ENCODE measurements around the gene PITPNB.
A peak's percentile ranks its signal among the peaks of the same experiment; 100 is the strongest.

PITPNB gene

DNA sequence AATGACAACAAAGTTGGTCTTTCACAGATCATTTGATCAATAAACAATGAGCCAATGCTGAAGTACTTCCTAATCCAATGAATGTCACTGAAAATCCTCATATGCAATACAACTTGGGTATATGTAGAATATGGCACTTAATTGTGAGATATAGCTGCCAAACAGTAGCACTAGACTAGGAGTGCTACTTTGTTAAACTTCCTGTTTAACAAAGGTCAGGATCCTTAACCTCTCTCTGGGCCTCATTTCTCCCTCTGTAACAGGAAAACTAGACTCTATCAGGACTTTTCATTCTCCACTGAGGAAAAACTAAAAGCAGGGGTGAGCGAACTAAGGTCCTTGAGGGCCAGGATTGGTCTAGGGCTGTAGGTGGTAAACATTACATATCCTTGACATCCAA, 56.1 kb downstream of the PITPNB start:
- H3K4me3 ChIP-seq (replicated peaks; ENCODE audit: low read depth, low read length) = no peak overlapping the region
- TF ChIP-seq, protein P1, sequence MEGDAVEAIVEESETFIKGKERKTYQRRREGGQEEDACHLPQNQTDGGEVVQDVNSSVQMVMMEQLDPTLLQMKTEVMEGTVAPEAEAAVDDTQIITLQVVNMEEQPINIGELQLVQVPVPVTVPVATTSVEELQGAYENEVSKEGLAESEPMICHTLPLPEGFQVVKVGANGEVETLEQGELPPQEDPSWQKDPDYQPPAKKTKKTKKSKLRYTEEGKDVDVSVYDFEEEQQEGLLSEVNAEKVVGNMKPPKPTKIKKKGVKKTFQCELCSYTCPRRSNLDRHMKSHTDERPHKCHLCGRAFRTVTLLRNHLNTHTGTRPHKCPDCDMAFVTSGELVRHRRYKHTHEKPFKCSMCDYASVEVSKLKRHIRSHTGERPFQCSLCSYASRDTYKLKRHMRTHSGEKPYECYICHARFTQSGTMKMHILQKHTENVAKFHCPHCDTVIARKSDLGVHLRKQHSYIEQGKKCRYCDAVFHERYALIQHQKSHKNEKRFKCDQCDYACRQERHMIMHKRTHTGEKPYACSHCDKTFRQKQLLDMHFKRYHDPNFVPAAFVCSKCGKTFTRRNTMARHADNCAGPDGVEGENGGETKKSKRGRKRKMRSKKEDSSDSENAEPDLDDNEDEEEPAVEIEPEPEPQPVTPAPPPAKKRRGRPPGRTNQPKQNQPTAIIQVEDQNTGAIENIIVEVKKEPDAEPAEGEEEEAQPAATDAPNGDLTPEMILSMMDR (IDR thresholded peaks at IDR 0.05; ENCODE audit: low read depth, low read length, missing control alignments) = no peak
- DNase-seq (ENCODE audit: extremely low read depth, low read depth) = no peak

DNA sequence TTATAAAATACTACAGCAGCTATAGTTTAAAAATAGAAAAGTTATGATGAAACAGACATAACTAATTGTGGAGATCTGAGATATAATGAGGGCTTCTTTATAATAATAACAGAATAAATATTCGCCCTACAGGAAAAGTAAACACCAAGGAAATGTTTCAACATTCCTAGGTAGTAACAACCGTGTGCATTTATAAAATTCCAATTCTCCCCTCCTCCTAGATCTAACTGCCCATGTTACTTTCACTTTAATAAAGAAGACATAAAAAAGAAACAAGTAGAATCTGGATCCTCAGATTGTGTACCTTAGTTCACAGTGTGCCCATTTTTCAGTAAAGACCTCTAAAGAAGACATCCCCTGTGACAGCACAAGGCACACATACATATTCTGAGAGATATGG, 59.7 kb downstream of the PITPNB start:
- no peak for DNase-seq (ENCODE audit: extremely low read depth, low read depth)
- TF ChIP-seq, protein P1 (IDR thresholded peaks at IDR 0.05; ENCODE audit: low read depth, low read length, missing control alignments) = no peak
- H3K4me3 ChIP-seq (replicated peaks; ENCODE audit: low read depth, low read length) = no peak overlapping the region

DNA sequence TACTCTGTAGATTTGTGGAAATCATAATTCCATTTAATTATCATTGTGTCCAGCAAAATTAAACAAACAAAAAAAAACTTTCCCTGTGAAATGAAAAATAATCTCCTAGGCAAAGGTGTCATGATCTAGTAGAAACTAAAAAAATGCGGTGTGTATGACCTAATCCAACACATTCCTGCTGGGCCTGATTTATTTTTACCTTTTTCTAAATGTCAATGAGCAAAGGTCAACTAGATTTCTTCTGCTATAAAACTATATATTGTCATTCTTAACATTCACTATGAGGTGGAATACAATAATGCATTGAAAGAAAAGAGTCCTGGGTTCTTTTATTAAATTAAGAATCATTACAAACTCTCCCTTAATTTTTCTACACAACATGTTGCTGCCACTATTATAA, 60.4 kb downstream of the PITPNB start:
- H3K4me3 ChIP-seq (replicated peaks; ENCODE audit: low read depth, low read length) = no peak overlapping the region
- DNase-seq (ENCODE audit: extremely low read depth, low read depth) = no peak
- TF ChIP-seq, protein P1 (IDR thresholded peaks at IDR 0.05; ENCODE audit: low read depth, low read length, missing control alignments) = no peak

DNA sequence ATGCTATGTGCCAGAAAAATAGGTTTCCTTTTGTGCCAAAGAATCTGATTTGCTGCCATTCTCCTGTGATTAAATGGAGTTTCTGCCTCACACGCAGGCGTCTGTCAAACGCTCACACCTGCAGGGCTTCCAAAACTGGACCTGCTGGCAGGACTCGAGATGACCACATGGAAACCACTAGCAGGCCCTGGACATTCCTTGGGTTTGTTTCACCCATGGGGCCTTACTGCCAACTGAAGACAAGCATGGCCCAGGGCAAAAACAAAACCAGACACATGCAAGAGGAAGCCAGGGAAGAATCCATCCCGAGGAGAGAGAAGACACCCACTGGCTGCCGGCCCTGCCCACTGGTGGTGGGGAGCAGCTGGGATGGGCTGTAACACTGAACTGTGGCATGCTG, 61.6 kb downstream of the PITPNB start:
- DNase-seq (ENCODE audit: extremely low read depth, low read depth) = peak; percentile 57
- TF ChIP-seq, protein P1 (IDR thresholded peaks at IDR 0.05; ENCODE audit: low read depth, low read length, missing control alignments) = no peak
- H3K4me3 ChIP-seq (replicated peaks; ENCODE audit: low read depth, low read length) = no peak overlapping the region

DNA sequence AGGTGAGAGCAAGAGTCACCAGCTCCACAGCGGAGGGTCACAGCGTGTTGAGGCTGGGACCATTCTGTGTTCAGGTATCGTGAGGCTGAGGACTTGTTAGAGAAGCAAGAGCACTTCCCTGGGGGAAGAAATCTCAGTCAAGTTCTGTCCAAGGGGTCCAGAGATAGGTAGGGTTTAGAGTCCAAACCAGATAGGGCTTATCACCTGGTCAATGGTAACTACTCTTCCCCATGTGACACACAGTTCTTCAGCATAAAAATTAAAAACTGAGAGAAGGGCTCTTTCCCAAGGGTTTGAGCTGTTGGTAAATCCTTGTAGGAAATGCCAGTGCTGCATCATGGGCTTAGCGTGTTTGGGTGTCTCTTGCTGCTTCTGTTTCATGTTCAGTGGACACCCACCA, 62.7 kb downstream of the PITPNB start:
- no peak for DNase-seq (ENCODE audit: extremely low read depth, low read depth)
- TF ChIP-seq, protein P1 (IDR thresholded peaks at IDR 0.05; ENCODE audit: low read depth, low read length, missing control alignments) = no peak

DNA sequence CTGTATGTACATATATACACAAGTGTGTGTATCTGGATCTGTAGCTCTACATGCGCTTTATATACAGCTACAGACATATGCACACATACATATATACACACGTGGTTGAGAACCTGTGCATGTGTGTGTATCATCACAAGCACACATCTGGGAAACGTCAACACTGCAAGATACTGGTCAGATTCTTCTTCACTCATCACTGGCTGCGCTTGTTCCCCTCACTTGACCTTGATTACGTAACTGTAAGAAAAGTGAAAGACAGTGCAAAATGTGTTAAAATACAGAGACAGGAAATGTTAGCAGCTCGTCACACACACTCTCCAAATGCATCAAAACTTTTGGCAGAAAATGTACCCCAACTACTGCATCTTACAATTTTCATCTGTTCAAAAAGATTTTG, 65.6 kb downstream of the PITPNB start:
- TF ChIP-seq, protein P1 (IDR thresholded peaks at IDR 0.05; ENCODE audit: low read depth, low read length, missing control alignments) = no peak
- H3K4me3 ChIP-seq (replicated peaks; ENCODE audit: low read depth, low read length) = no peak overlapping the region

More for the DNA sequence above, 62.7 kb downstream of the PITPNB start:
- H3K4me3 ChIP-seq (replicated peaks; ENCODE audit: low read depth, low read length) = no peak overlapping the region

More for the DNA sequence above, 65.6 kb downstream of the PITPNB start:
- no peak for DNase-seq (ENCODE audit: extremely low read depth, low read depth)
